HG03139 (cell line): ENCODE results near the gene KICS2.
"Not testable (repeated sequence)": the region's sequence is repeated elsewhere in the genome, so short reads cannot be mapped to it uniquely, and the experiment has no call there.

Experiments
- ATAC-seq: cut with Tn5 transposase; IDR thresholded peaks from one replicate; pipeline ENCODE4 v1.9.1; 2021; ENCODE audit not compliant: unreplicated experiment

The KICS2 gene

GRCh38 chr12:64217643-64218042 lies 4.5 kb downstream of the KICS2 start:
- ATAC-seq, result not testable (repeated sequence)

- ATAC-seq, result no peak
These were observed 5.9 kb downstream of the KICS2 start for GRCh38 chr12:64216239-64216638.

- no peak for ATAC-seq
These were observed 9.9 kb downstream of the KICS2 start for GRCh38 chr12:64212119-64212746.

- no peak for ATAC-seq
These were observed 14.6 kb downstream of the KICS2 start for GRCh38 chr12:64207453-64207852.

- no peak for ATAC-seq
These were observed 16.6 kb downstream of the KICS2 start for GRCh38 chr12:64205542-64205941.

GRCh38 chr12:64203775-64204174 lies 18.3 kb downstream of the KICS2 start:
- ATAC-seq, result no peak

GRCh38 chr12:64203036-64203435 lies 19.1 kb downstream of the KICS2 start:
- no peak for ATAC-seq

GRCh38 chr12:64195841-64196240 lies 26.3 kb downstream of the KICS2 start:
- not testable (repeated sequence) for ATAC-seq

GRCh38 chr12:64194333-64195149 lies 27.6 kb downstream of the KICS2 start:
- ATAC-seq, result no peak

- ATAC-seq, result no peak
These were observed 28.2 kb downstream of the KICS2 start for GRCh38 chr12:64193931-64194330.

GRCh38 chr12:64192644-64193444 lies 29.3 kb downstream of the KICS2 start:
- peak; percentile 87 for ATAC-seq

- no peak for ATAC-seq
These were observed 32.0 kb downstream of the KICS2 start for GRCh38 chr12:64190140-64190539.

GRCh38 chr12:64189530-64189929 lies 32.6 kb downstream of the KICS2 start:
- no peak for ATAC-seq

- no peak for ATAC-seq
These were observed 34.3 kb downstream of the KICS2 start for GRCh38 chr12:64187794-64188193.

GRCh38 chr12:64187370-64187769 lies 34.7 kb downstream of the KICS2 start:
- ATAC-seq, result no peak

- ATAC-seq, result no peak
These were observed 35.3 kb downstream of the KICS2 start for GRCh38 chr12:64186789-64187188.

GRCh38 chr12:64184216-64184615 lies 37.9 kb downstream of the KICS2 start:
- no peak for ATAC-seq

GRCh38 chr12:64181430-64182291 lies 40.4 kb downstream of the KICS2 start:
- ATAC-seq, result no peak

GRCh38 chr12:64180951-64181350 lies 41.1 kb downstream of the KICS2 start:
- no peak for ATAC-seq

- ATAC-seq, result no peak
These were observed 44.0 kb downstream of the KICS2 start for GRCh38 chr12:64178122-64178521.

GRCh38 chr12:64177001-64177400 lies 45.1 kb downstream of the KICS2 start:
- no peak for ATAC-seq
